ENCODE data around the gene C2orf81. TPM values are rescaled to one million over a fixed set of nuclear protein-coding genes. Genes with fewer than 3 reads are reported as not detected.
A peak's percentile ranks its signal among the peaks of the same experiment; 100 is the strongest.

C2orf81 gene
- total and polyA plus RNA-seq, 7 experiments from 2014 or later: 4.3 to 10.5 (median 7.9) TPM

- ATAC-seq: peak; percentile 63
- H3K9me3 Mint-ChIP-seq: peaks cover 0 to 8% (median 0%) of the 10 kb centered on the region in 11 donors
- POLR2A ChIA-PET: interaction anchor here (0.7 to 10.8 kb wide), 25 partner anchors 10 to 1225 kb away, joined by 3 to 197 read pairs (median 4); partner anchors contain the start of genes AUP1, C2orf81, CCDC142 and DQX1
Observed at GRCh38 chr2:74457549-74458131, 36.2 kb upstream of the C2orf81 start.

DNA sequence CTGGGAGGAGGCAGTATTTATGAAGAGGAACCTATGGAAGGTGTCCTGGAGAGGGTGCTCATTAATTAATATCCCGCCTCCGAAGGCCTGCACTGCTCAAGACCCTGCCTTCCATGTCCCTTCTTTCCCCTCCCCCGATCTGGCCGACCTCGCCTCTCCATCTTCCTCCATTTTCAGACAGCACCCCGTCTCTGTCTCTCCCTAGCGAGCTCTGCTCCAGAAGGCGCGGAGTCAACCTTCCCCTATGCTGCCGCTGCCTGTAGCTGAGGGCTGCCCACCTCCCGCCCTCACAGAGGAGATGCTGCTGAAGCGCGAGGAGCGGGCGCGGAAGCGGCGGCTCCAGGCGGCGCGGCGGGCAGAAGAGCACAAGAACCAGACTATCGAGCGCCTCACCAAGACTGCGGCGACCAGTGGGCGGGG is 35.7 kb upstream of the C2orf81 start:
- peaks cover 44 to 72% (median 58%) of the 10 kb centered on the region in 7 donors for H3K4me1 Mint-ChIP-seq
- no peak for ATAC-seq
- ChIA-PET POLR2A (interaction anchor here (1.0 to 10.8 kb wide), 14 partner anchors 9 to 720 kb away, joined by 3 to 197 read pairs (median 8); partner anchors contain the start of genes AUP1, C2orf81, CCDC142 and HTRA2), CTCF (interaction anchor here (1.0 to 3.9 kb wide), 4 partner anchors 18 to 46 kb away, joined by 3 to 30 read pairs (median 3); partner anchors contain the start of genes CCDC142 and TTC31)
- Histone ChIP-seq H3K27me3 (ENCODE audit: control insufficient read depth in 2 of 2, insufficient read depth in 2 of 2, low read length in 2 of 2) (no peaks in the 10 kb centered on the region), H3K27ac (ENCODE audit: low read depth, low read length) (peak overlapping the region; percentile 100), H3K36me3 (ENCODE audit: control insufficient read depth in 2 of 3, insufficient read depth in 3 of 3, low read length in 3 of 3) (peaks cover 0 to 17% (median 0%) of the 10 kb centered on the region in 3 experiments), H3K4me3 (ENCODE audit: low read length) (peak overlapping the region; percentile 70), H3K4me1 (ENCODE audit: control insufficient read depth in 2 of 2, insufficient read depth in 2 of 2, low read length in 2 of 2) (peaks cover 30 to 43% of the 10 kb centered on the region in 2 donors), H3K9me3 (ENCODE audit: control insufficient read depth in 2 of 3, low read length in 3 of 3) (no peaks in the 10 kb centered on the region)
- peak overlapping the region; percentile 88 to 100 (median 98) for H3K27ac Mint-ChIP-seq
- peaks cover 0 to 2% (median 0%) of the 10 kb centered on the region in 5 donors for H3K27me3 Mint-ChIP-seq
- DNase-seq: no peak
- H3K9me3 Mint-ChIP-seq: peaks cover 0 to 8% (median 0%) of the 10 kb centered on the region in 11 donors
- intact Hi-C loops (cut with micrococcal nuclease): loop anchor here (1.0 to 10.0 kb wide), 5 partner anchors 8 to 1385 kb away; partner anchors contain the start of genes SEMA4F (in 2 of the 2), MOGS (in 1 of the 2), SFXN5 (in 1 of the 2) and TET3 (in 1 of the 2)
- peaks cover 0 to 17% (median 0%) of the 10 kb centered on the region in 5 donors for H3K36me3 Mint-ChIP-seq
- H3K4me3 Mint-ChIP-seq: peak overlapping the region; percentile 87 to 99 (median 96)

More at GRCh38 chr2:74457549-74458131, 36.2 kb upstream of the C2orf81 start:
- Histone ChIP-seq H3K9me3 (ENCODE audit: control insufficient read depth in 2 of 3, low read length in 3 of 3) (no peaks in the 10 kb centered on the region), H3K27me3 (ENCODE audit: control insufficient read depth in 2 of 2, insufficient read depth in 2 of 2, low read length in 2 of 2) (no peaks in the 10 kb centered on the region), H3K4me1 (ENCODE audit: control insufficient read depth in 2 of 2, insufficient read depth in 2 of 2, low read length in 2 of 2) (peaks cover 30 to 41% of the 10 kb centered on the region in 2 donors), H3K27ac (ENCODE audit: low read depth, low read length) (peak overlapping the region; percentile 100), H3K36me3 (ENCODE audit: control insufficient read depth in 2 of 3, insufficient read depth in 3 of 3, low read length in 3 of 3) (peaks cover 0 to 22% (median 0%) of the 10 kb centered on the region in 3 experiments), H3K4me3 (ENCODE audit: low read length) (peak overlapping the region; percentile 70)
- peak in 4 of 9 donors; percentile 71 to 96 (median 82) for DNase-seq
- Mint-ChIP-seq H3K36me3 (peaks cover 0 to 17% (median 3%) of the 10 kb centered on the region in 5 donors), H3K4me3 (peak overlapping the region; percentile 87 to 99 (median 96)), H3K27me3 (peaks cover 0 to 2% (median 0%) of the 10 kb centered on the region in 5 donors), H3K4me1 (peaks cover 39 to 68% (median 56%) of the 10 kb centered on the region in 7 donors), H3K27ac (peak overlapping the region; percentile 88 to 100 (median 99))
- intact Hi-C loops (cut with micrococcal nuclease): loop anchor here (1.0 to 10.0 kb wide), 18 partner anchors 8 to 1385 kb away; partner anchors contain the start of genes AUP1 (in 2 of the 2), C2orf81 (in 2 of the 2), HTRA2 (in 2 of the 2) and MRPL53 (in 2 of the 2)
- CTCF ChIA-PET: interaction anchor here (1.0 to 3.9 kb wide), 5 partner anchors 17 to 74 kb away, joined by 3 to 30 read pairs (median 4); partner anchors contain the start of genes CCDC142 and TTC31

GRCh38 chr2:74454654-74455511 is 33.5 kb upstream of the C2orf81 start, which contains the start of gene INO80B:
TSS of gene INO80B (plus strand) at chr2:74455087. CDS start at chr2:74455117, 30 bp downstream.
- peaks cover 30 to 43% of the 10 kb centered on the region in 2 donors for H3K4me1 ChIP-seq (ENCODE audit: control insufficient read depth in 2 of 2, insufficient read depth in 2 of 2, low read length in 2 of 2)
- Mint-ChIP-seq H3K4me1 (peaks cover 41 to 66% (median 55%) of the 10 kb centered on the region in 7 donors), H3K4me3 (peak within 1 kb of the TSS; percentile 87 to 99 (median 98)), H3K27me3 (peaks cover 0 to 2% (median 0%) of the 10 kb centered on the region in 5 donors), H3K27ac (peak within 1 kb of the TSS; percentile 88 to 100 (median 98)), H3K36me3 (peaks cover 0 to 16% (median 0%) of the 10 kb centered on the region in 5 donors), H3K9me3 (peaks cover 0 to 8% (median 0%) of the 10 kb centered on the region in 11 donors)
- H3K27ac ChIP-seq (ENCODE audit: low read depth, low read length): peak within 1 kb of the TSS; percentile 100
- H3K4me3 ChIP-seq (ENCODE audit: low read length): peak within 1 kb of the TSS; percentile 88
- no peaks in the 10 kb centered on the region for H3K36me3 ChIP-seq (ENCODE audit: control insufficient read depth in 2 of 3, insufficient read depth in 3 of 3, low read length in 3 of 3)
- DNase-seq: peak; percentile 88 to 98 (median 97)
- CTCF ChIA-PET: interaction anchor here (0.6 to 1.5 kb wide), 7 partner anchors 18 to 190 kb away, joined by 3 to 12 read pairs (median 3); partner anchors contain the start of genes CCDC142, MRPL53 and TTC31
- H3K27me3 ChIP-seq (ENCODE audit: control insufficient read depth in 2 of 2, insufficient read depth in 2 of 2, low read length in 2 of 2): no peaks in the 10 kb centered on the region
- POLR2A ChIA-PET: interaction anchor here (0.7 to 10.8 kb wide), 11 partner anchors 11 to 1221 kb away, joined by 3 to 197 read pairs (median 5); partner anchors contain the start of genes C2orf81, CCDC142, CCT7 and MOGS
- intact Hi-C loops (cut with micrococcal nuclease): loop anchor here (1.0 to 10.0 kb wide), 20 partner anchors 10 to 1383 kb away; partner anchors contain the start of genes AUP1 (in 2 of the 2), CCT7 (in 2 of the 2), HTRA2 (in 2 of the 2) and SEMA4F (in 2 of the 2)
- H3K9me3 ChIP-seq (ENCODE audit: control insufficient read depth in 2 of 3, low read length in 3 of 3): no peaks in the 10 kb centered on the region
- ATAC-seq: peak; percentile 61

DNA sequence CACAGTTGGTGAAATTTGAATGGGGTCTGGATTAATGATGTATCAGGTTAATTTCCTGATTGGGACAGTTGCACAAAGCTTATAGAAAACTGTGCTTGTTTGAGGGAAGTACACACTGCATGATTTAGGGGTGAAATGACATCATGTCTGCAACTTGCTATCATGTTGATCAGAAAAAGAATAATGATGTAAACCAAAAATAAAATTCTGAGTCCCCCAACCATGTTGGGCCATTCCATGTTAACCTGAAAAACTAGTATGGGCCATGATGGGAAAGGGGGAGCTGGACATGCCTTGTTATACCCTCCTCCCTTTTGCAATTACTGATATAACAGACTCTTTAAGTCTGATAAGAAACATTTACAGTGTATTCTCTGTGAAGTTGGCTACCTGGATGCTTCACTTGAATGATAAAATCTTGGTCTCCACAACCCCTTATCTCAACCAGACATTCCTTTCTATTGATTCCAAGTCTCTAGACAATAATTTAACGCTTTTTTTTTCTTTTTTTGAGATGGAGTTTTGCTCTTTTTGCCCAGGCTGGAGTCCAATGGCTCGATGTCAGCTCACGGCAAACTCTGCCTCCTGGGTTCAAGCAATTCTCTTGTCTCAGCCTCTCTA is 29.3 kb upstream of the C2orf81 start:
- no peak overlapping the region for H3K27ac ChIP-seq (ENCODE audit: low read depth, low read length)
- peaks cover 6 to 22% of the 10 kb centered on the region in 2 donors for H3K4me1 ChIP-seq (ENCODE audit: control insufficient read depth in 2 of 2, insufficient read depth in 2 of 2, low read length in 2 of 2)
- Mint-ChIP-seq H3K27ac (no peak overlapping the region), H3K9me3 (peaks cover 0 to 2% (median 0%) of the 10 kb centered on the region in 11 donors), H3K36me3 (peaks cover 0 to 7% (median 0%) of the 10 kb centered on the region in 5 donors), H3K4me1 (peaks cover 15 to 29% (median 21%) of the 10 kb centered on the region in 7 donors), H3K4me3 (no peak overlapping the region), H3K27me3 (peaks cover 0 to 6% (median 0%) of the 10 kb centered on the region in 5 donors)
- no peak for ATAC-seq
- H3K27me3 ChIP-seq (ENCODE audit: control insufficient read depth in 2 of 2, insufficient read depth in 2 of 2, low read length in 2 of 2): no peaks in the 10 kb centered on the region
- intact Hi-C loops (cut with micrococcal nuclease): loop anchor here in 1 of 2 donors (10.0 kb wide), 1 partner anchor 204 kb away; the partner anchor contains the start of gene SEMA4F
- H3K4me3 ChIP-seq (ENCODE audit: low read length): no peak overlapping the region
- H3K9me3 ChIP-seq (ENCODE audit: control insufficient read depth in 2 of 3, low read length in 3 of 3): no peaks in the 10 kb centered on the region
- no peaks in the 10 kb centered on the region for H3K36me3 ChIP-seq (ENCODE audit: control insufficient read depth in 2 of 3, insufficient read depth in 3 of 3, low read length in 3 of 3)
- POLR2A ChIA-PET: no interaction called here
- no peak for DNase-seq
- CTCF ChIA-PET: no interaction called here

- Histone ChIP-seq H3K4me3 (ENCODE audit: low read length) (no peak overlapping the region), H3K27ac (ENCODE audit: low read depth, low read length) (no peak overlapping the region), H3K27me3 (ENCODE audit: control insufficient read depth in 2 of 2, insufficient read depth in 2 of 2, low read length in 2 of 2) (no peaks in the 10 kb centered on the region), H3K4me1 (ENCODE audit: control insufficient read depth in 2 of 2, insufficient read depth in 2 of 2, low read length in 2 of 2) (peaks cover 0 to 11% of the 10 kb centered on the region in 2 donors), H3K9me3 (ENCODE audit: control insufficient read depth in 2 of 3, low read length in 3 of 3) (no peaks in the 10 kb centered on the region), H3K36me3 (ENCODE audit: control insufficient read depth in 2 of 3, insufficient read depth in 3 of 3, low read length in 3 of 3) (no peaks in the 10 kb centered on the region)
- H3K4me3 Mint-ChIP-seq: no peak overlapping the region
- ChIA-PET CTCF (no interaction called here), POLR2A (interaction anchor here (0.9 kb wide), 1 partner anchor 8 kb away, joined by 3 read pairs; no protein-coding TSS in a partner anchor)
- no peaks in the 10 kb centered on the region for H3K36me3 Mint-ChIP-seq
- DNase-seq: no peak
- intact Hi-C loops (cut with micrococcal nuclease): no loop called here
- H3K9me3 Mint-ChIP-seq: no peaks in the 10 kb centered on the region
- H3K4me1 Mint-ChIP-seq: peaks cover 4 to 13% (median 6%) of the 10 kb centered on the region in 7 donors
- ATAC-seq: no peak
- no peak overlapping the region for H3K27ac Mint-ChIP-seq
- H3K27me3 Mint-ChIP-seq: peaks cover 0 to 23% (median 5%) of the 10 kb centered on the region in 5 donors
Observed at GRCh38 chr2:74448771-74449170, 27.4 kb upstream of the C2orf81 start.

Measured in naive thymus-derived CD4-positive, alpha-beta T cell (primary cell).